Osteocyte (in vitro differentiated cells): ENCODE results near the gene RTF1. TPM values are rescaled to one million over a fixed set of nuclear protein-coding genes. Genes with fewer than 3 reads are reported as not detected.

Experiments
- DNase-seq: peaks from one replicate; pipeline ENCODE4 v3.0.0; 2021; ENCODE audit warnings: mixed read lengths; ENCODE audit not compliant: unreplicated experiment; ENCODE audit errors: extremely low spot score
- H3K27ac Mint-ChIP-seq: one replicate; pipeline ENCODE4 v1.8.0; 2021; ENCODE audit warnings: mild to moderate bottlenecking, mixed read lengths; ENCODE audit not compliant: unreplicated experiment
- H3K27me3 Mint-ChIP-seq: one replicate; pipeline ENCODE4 v1.8.0; 2021; ENCODE audit warnings: mixed read lengths; ENCODE audit not compliant: unreplicated experiment
- H3K36me3 Mint-ChIP-seq: one replicate; pipeline ENCODE4 v1.8.0; 2021; ENCODE audit warnings: mixed read lengths; ENCODE audit not compliant: unreplicated experiment
- H3K4me1 Mint-ChIP-seq: one replicate; pipeline ENCODE4 v1.8.0; 2021; ENCODE audit warnings: mixed read lengths; ENCODE audit not compliant: unreplicated experiment
- H3K4me3 Mint-ChIP-seq: one replicate; pipeline ENCODE4 v1.8.0; 2021; ENCODE audit warnings: mild to moderate bottlenecking, moderate library complexity, mixed read lengths; ENCODE audit not compliant: unreplicated experiment
- H3K9me3 Mint-ChIP-seq: one replicate; pipeline ENCODE4 v1.8.0; 2021; ENCODE audit warnings: mixed read lengths; ENCODE audit not compliant: unreplicated experiment
- total RNA-seq: library from RNA; stranded (reverse); gene quantifications from 2 replicates; pipeline ENCODE4 v1.2.1, GENCODE V29; 2021
- TF ChIP-seq, protein P1 (sequence below): fragments of 200-600 bp; sonication (generic); IDR thresholded peaks from 2 replicates; pipeline ENCODE4 v1.5.0; 2021; ENCODE audit warnings: antibody characterized with exemption, mild to moderate bottlenecking, moderate library complexity

RTF1 gene
- total RNA-seq, 1 donor from 2014 or later, result 43.0 TPM

DNA sequence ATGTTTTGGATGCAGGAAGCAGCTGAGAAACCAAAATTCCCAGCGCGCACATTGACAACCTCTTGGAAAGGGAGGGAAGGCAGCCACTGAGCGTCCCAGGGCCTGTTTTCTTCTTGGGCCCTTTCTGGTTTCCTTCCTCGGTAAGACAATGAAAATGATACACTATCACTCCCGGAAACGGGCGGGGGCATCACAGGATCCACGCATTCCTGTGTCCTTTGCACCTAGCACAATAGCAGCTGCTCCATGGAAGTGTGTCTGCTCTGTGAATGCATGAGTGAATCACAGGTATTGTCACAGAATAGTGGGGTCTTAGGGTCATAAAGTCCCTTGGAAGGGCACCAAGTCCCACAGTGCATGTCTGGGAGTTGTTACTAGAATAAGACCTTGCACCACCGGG lies 70.5 kb downstream of the RTF1 start:
- H3K27ac Mint-ChIP-seq, result no peak overlapping the region
- no peak overlapping the region for H3K4me3 Mint-ChIP-seq
- DNase-seq, result no peak
- H3K4me1 Mint-ChIP-seq, result peaks cover 6% of the 10 kb centered on the region
- H3K36me3 Mint-ChIP-seq, result peaks cover 15% of the 10 kb centered on the region
- TF ChIP-seq, protein P1, sequence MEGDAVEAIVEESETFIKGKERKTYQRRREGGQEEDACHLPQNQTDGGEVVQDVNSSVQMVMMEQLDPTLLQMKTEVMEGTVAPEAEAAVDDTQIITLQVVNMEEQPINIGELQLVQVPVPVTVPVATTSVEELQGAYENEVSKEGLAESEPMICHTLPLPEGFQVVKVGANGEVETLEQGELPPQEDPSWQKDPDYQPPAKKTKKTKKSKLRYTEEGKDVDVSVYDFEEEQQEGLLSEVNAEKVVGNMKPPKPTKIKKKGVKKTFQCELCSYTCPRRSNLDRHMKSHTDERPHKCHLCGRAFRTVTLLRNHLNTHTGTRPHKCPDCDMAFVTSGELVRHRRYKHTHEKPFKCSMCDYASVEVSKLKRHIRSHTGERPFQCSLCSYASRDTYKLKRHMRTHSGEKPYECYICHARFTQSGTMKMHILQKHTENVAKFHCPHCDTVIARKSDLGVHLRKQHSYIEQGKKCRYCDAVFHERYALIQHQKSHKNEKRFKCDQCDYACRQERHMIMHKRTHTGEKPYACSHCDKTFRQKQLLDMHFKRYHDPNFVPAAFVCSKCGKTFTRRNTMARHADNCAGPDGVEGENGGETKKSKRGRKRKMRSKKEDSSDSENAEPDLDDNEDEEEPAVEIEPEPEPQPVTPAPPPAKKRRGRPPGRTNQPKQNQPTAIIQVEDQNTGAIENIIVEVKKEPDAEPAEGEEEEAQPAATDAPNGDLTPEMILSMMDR, result no peak
- peaks cover 5% of the 10 kb centered on the region for H3K27me3 Mint-ChIP-seq
- H3K9me3 Mint-ChIP-seq, result no peaks in the 10 kb centered on the region

GRCh38 chr15:41487802-41488201 lies 70.9 kb downstream of the RTF1 start:
- peaks cover 11% of the 10 kb centered on the region for H3K36me3 Mint-ChIP-seq
- no peaks in the 10 kb centered on the region for H3K9me3 Mint-ChIP-seq
- H3K4me3 Mint-ChIP-seq, result no peak overlapping the region
- H3K27ac Mint-ChIP-seq, result no peak overlapping the region
- H3K4me1 Mint-ChIP-seq, result peaks cover 11% of the 10 kb centered on the region
- DNase-seq, result no peak
- TF ChIP-seq, protein P1, result no peak
- H3K27me3 Mint-ChIP-seq, result peaks cover 5% of the 10 kb centered on the region

DNA sequence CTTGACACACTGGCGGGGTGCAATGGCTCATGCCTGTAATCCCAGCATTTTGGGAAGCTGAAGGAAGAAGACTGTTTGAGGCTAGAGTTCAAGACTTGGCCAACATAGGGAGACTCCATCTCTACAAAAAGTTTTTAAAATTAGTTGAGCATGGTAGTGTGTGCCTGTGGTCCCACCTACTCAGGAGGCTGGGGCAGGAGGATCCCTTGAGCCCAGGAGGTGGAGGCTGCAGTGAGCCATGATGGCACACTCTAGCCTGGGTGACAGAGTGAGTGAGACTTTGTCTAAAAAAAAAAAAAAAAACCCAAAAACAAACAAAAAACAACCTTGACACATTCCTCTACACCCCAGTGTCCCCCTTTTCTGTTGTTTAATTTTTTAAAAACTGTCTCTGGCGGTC lies 72.7 kb downstream of the RTF1 start:
- no peaks in the 10 kb centered on the region for H3K9me3 Mint-ChIP-seq
- H3K27me3 Mint-ChIP-seq, result peaks cover 7% of the 10 kb centered on the region
- no peak overlapping the region for H3K4me3 Mint-ChIP-seq
- H3K4me1 Mint-ChIP-seq, result peaks cover 13% of the 10 kb centered on the region
- peaks cover 2% of the 10 kb centered on the region for H3K36me3 Mint-ChIP-seq
- TF ChIP-seq, protein P1, result no peak
- no peak overlapping the region for H3K27ac Mint-ChIP-seq
- no peak for DNase-seq

DNA sequence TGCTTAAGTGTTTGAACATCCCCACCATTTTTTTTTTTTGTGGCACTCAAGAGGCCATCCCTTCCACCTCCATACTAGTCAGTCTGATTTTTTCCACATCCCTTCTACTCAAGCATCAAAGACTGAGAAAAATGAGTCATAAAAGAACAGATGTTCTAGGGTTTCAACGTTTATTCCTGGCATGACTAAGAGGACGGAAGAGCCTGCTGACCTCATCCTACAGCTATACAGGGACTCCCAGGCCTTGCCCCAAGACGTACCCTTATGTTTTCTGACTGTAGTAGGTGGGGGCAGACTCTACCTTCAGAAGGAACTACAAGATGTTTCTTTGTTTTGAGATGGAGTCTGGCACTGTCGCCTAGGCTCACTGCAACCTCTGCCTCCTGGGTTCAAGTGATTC lies 73.5 kb downstream of the RTF1 start:
- H3K36me3 Mint-ChIP-seq, result peaks cover 2% of the 10 kb centered on the region
- H3K4me3 Mint-ChIP-seq, result no peak overlapping the region
- no peak overlapping the region for H3K27ac Mint-ChIP-seq
- peaks cover 10% of the 10 kb centered on the region for H3K27me3 Mint-ChIP-seq
- no peak for DNase-seq
- TF ChIP-seq, protein P1, result no peak
- peaks cover 16% of the 10 kb centered on the region for H3K4me1 Mint-ChIP-seq
- H3K9me3 Mint-ChIP-seq, result no peaks in the 10 kb centered on the region

DNA sequence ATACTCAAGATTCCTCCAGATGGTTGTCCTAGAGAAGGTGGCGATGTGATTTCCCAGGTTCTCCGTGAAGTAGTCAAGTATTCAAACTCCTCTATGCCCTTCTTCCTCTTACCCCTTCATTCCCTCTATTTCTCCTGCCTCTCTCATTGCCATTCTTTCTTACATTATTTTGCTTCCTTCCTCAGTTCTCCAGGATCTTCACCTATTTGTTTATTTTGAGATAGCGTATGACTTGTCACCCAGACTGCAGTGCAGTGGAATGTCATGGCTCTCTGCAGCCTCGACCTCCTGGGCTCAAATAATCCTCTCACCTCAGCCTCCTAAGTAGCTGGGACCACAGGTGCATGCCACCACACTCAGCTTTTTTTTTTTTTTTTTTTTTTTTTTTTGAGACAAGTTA lies 75.0 kb downstream of the RTF1 start:
- Mint-ChIP-seq H3K9me3 (no peaks in the 10 kb centered on the region), H3K27me3 (peaks cover 18% of the 10 kb centered on the region), H3K4me3 (no peak overlapping the region), H3K36me3 (peaks cover 2% of the 10 kb centered on the region), H3K27ac (no peak overlapping the region), H3K4me1 (peaks cover 16% of the 10 kb centered on the region)
- TF ChIP-seq, protein P1, result no peak
- no peak for DNase-seq
